ENCODE results near the gene ATP6V1G3. TPM values are rescaled to one million over a fixed set of nuclear protein-coding genes. Genes with fewer than 3 reads are reported as not detected.

ATP6V1G3 gene
- total and polyA plus RNA-seq, 2 of the 4 experiments (the other 2 are of a cell fraction) = not detected

GRCh38 chr1:198584163-198584562, 43.7 kb upstream of the ATP6V1G3 start:
- Histone ChIP-seq H3K14ac (replicated peaks; ENCODE audit: low read depth, low read length) (no peak overlapping the region), H3K79me1 (ENCODE audit: low read depth in 1 of 2, low read length in 2 of 2) (no peaks in the 10 kb centered on the region), H2BK15ac (ENCODE audit: low read depth, low read length) (no peak overlapping the region), H3K56ac (ENCODE audit: extremely low read depth, insufficient read depth, low read length) (no peak overlapping the region), H3K23ac (ENCODE audit: low read depth, low read length) (no peak overlapping the region), H3K4me1 (ENCODE audit: control insufficient read depth, insufficient read depth, low read length) (no peaks in the 10 kb centered on the region), H2AK9ac (replicated peaks; ENCODE audit: low read depth, low read length, poor library complexity) (no peak overlapping the region), H2BK20ac (ENCODE audit: low read depth, low read length) (no peak overlapping the region), H3K9ac (ENCODE audit: low read depth, low read length) (no peak overlapping the region), H2BK120ac (ENCODE audit: low read depth, low read length) (no peak overlapping the region), H3K27me3 (ENCODE audit: control insufficient read depth, insufficient read depth, low read length) (no peaks in the 10 kb centered on the region), H3K27ac (ENCODE audit: insufficient read depth, low read length) (no peak overlapping the region), H3K4ac (ENCODE audit: low read depth, low read length) (no peak overlapping the region), H3K4me2 (ENCODE audit: low read depth, low read length) (no peak overlapping the region), H3K36me3 (ENCODE audit: control insufficient read depth, insufficient read depth, low read length) (no peaks in the 10 kb centered on the region), H4K8ac (ENCODE audit: low read depth in 2 of 2, low read length in 2 of 2) (no peak overlapping the region), H3K9me3 (ENCODE audit: control insufficient read depth, insufficient read depth, low read length) (no peaks in the 10 kb centered on the region; the same call in 1 of the 2 replicates), H3K4me3 (ENCODE audit: insufficient read depth, low read depth, low read length) (no peak overlapping the region), H3K18ac (ENCODE audit: low read depth, low read length) (no peak overlapping the region), H4K5ac (ENCODE audit: low read depth, low read length) (no peak overlapping the region), H2AFZ (replicated peaks; ENCODE audit: low read length, poor library complexity) (no peak overlapping the region), H2BK5ac (ENCODE audit: low read depth, low read length, poor library complexity, severe bottlenecking) (no peak overlapping the region), H4K91ac (ENCODE audit: insufficient read depth, low read depth, low read length) (no peak overlapping the region), H2AK5ac (ENCODE audit: low read depth, low read length) (no peak overlapping the region), H4K20me1 (ENCODE audit: insufficient read depth, low read length) (no peaks in the 10 kb centered on the region), H3K9me1 (ENCODE audit: insufficient read depth, low read length) (no peaks in the 10 kb centered on the region)
- dilution Hi-C loops (cut with HindIII; ENCODE audit: low sequenced_read_pairs, unreplicated experiment) (no loop called here), intact Hi-C loops (cut with micrococcal nuclease) (loop anchor here (5.0 kb wide), 1 partner anchor 78 kb away; no protein-coding TSS in a partner anchor), in situ Hi-C loops (cut with MboI; ENCODE audit: low sequenced_read_pairs) (no loop called here)
- DNase-seq (no peak), ATAC-seq (ENCODE audit: low read depth) (no peak)
- no TSS peak for BruUV-seq (replicated peaks)
- no peak for TF ChIP-seq RAD21 (IDR thresholded peaks at IDR 0.05; ENCODE audit: low read length)
- TF ChIP-seq SMC3 (IDR thresholded peaks at IDR 0.05; ENCODE audit: low read depth, low read length) = no peak
- TF ChIP-seq ELK1 (IDR thresholded peaks at IDR 0.05; ENCODE audit: borderline replicate concordance, low read depth, low read length) = no peak
- TF ChIP-seq BHLHE40 (IDR thresholded peaks at IDR 0.05; ENCODE audit: low read depth, low read length) = no peak
- TF ChIP-seq NFE2L2 (IDR thresholded peaks at IDR 0.05; ENCODE audit: low read depth, low read length) = no peak
- TF ChIP-seq CHD1 (IDR thresholded peaks at IDR 0.05; ENCODE audit: low read depth, low read length) = no peak
- TF ChIP-seq FOS (IDR thresholded peaks at IDR 0.05; ENCODE audit: low read depth, low read length) = no peak
- TF ChIP-seq MAFK (IDR thresholded peaks at IDR 0.05; ENCODE audit: low read depth, low read length) = no peak
- TF ChIP-seq MXI1 (IDR thresholded peaks at IDR 0.05; ENCODE audit: borderline replicate concordance, low read depth, low read length) = no peak
- TF ChIP-seq MAZ (IDR thresholded peaks at IDR 0.05; ENCODE audit: borderline replicate concordance, low read depth, low read length) = no peak
- TF ChIP-seq POLR2A (IDR thresholded peaks at IDR 0.05; ENCODE audit: low read depth, low read length) = no peak
- TF ChIP-seq RCOR1 (IDR thresholded peaks at IDR 0.05; ENCODE audit: insufficient replicate concordance, low read length) = no peak
- no peak for TF ChIP-seq CEBPB (IDR thresholded peaks at IDR 0.05; ENCODE audit: low read depth, low read length)
- TF ChIP-seq, protein P1, sequence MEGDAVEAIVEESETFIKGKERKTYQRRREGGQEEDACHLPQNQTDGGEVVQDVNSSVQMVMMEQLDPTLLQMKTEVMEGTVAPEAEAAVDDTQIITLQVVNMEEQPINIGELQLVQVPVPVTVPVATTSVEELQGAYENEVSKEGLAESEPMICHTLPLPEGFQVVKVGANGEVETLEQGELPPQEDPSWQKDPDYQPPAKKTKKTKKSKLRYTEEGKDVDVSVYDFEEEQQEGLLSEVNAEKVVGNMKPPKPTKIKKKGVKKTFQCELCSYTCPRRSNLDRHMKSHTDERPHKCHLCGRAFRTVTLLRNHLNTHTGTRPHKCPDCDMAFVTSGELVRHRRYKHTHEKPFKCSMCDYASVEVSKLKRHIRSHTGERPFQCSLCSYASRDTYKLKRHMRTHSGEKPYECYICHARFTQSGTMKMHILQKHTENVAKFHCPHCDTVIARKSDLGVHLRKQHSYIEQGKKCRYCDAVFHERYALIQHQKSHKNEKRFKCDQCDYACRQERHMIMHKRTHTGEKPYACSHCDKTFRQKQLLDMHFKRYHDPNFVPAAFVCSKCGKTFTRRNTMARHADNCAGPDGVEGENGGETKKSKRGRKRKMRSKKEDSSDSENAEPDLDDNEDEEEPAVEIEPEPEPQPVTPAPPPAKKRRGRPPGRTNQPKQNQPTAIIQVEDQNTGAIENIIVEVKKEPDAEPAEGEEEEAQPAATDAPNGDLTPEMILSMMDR (conservative IDR thresholded peaks at IDR 0.05; ENCODE audit: low read depth, low read length) = no peak
- TF ChIP-seq RFX5 (IDR thresholded peaks at IDR 0.05; ENCODE audit: low read depth, low read length) = no peak
- TF ChIP-seq USF2 (IDR thresholded peaks at IDR 0.05; ENCODE audit: low read depth, low read length) = no peak
- 100% methylated on average over 1 of the region's 26 CpGs; no CpG with 5 or more reads in 1 of the 2 experiments for WGBS, 2 experiments (ENCODE audit: extremely low coverage in 2 of 2, insufficient read length in 1 of 2)
- CTCF ChIA-PET = no interaction called here
- POLR2A ChIA-PET (ENCODE audit: unreplicated experiment) = no interaction called here

Measured in IMR-90 (cell line).